ENCODE measurements around the gene DIP2B. TPM values are rescaled to one million over a fixed set of nuclear protein-coding genes. Genes with fewer than 3 reads are reported as not detected.
A peak's percentile ranks its signal among the peaks of the same experiment; 100 is the strongest.
"Not testable (repeated sequence)": the region's sequence is repeated elsewhere in the genome, so short reads cannot be mapped to it uniquely, and the experiment has no call there.

The DIP2B gene
- total RNA-seq, 1 donor from 2014 or later: 32.3 TPM

GRCh38 chr12:50482571-50482970, 22.2 kb upstream of the DIP2B start:
- no peak overlapping the region for H3K4me3 Mint-ChIP-seq
- ATAC-seq (ENCODE audit: low read depth) (no peak), DNase-seq (no peak)
- ChIA-PET POLR2A (no interaction called here), CTCF (no interaction called here)
- no peaks in the 10 kb centered on the region for H3K9me3 Mint-ChIP-seq
- intact Hi-C loops (cut with micrococcal nuclease): no loop called here
- H3K36me3 Mint-ChIP-seq (ENCODE audit: low read depth): peaks cover 9% of the 10 kb centered on the region
- TF ChIP-seq CTCF (IDR thresholded peaks at IDR 0.05): no peak
- H3K27ac Mint-ChIP-seq: no peak overlapping the region
- H3K27me3 Mint-ChIP-seq: no peaks in the 10 kb centered on the region
- H3K4me1 Mint-ChIP-seq: no peaks in the 10 kb centered on the region

GRCh38 chr12:50483488-50483887, 21.3 kb upstream of the DIP2B start:
- ATAC-seq (ENCODE audit: low read depth) (no peak), DNase-seq (no peak)
- H3K4me3 Mint-ChIP-seq: no peak overlapping the region
- no peak for TF ChIP-seq CTCF (IDR thresholded peaks at IDR 0.05)
- H3K27me3 Mint-ChIP-seq: no peaks in the 10 kb centered on the region
- no peaks in the 10 kb centered on the region for H3K4me1 Mint-ChIP-seq
- H3K9me3 Mint-ChIP-seq: no peaks in the 10 kb centered on the region
- intact Hi-C loops (cut with micrococcal nuclease): no loop called here
- H3K36me3 Mint-ChIP-seq (ENCODE audit: low read depth): peaks cover 3% of the 10 kb centered on the region
- ChIA-PET POLR2A (interaction anchor here (0.6 kb wide), 1 partner anchor 21 kb away, joined by 3 read pairs; the partner anchor contains the start of gene DIP2B), CTCF (no interaction called here)
- no peak overlapping the region for H3K27ac Mint-ChIP-seq

GRCh38 chr12:50488801-50489200, 16.0 kb upstream of the DIP2B start:
- H3K4me3 Mint-ChIP-seq: no peak overlapping the region
- DNase-seq (no peak), ATAC-seq (ENCODE audit: low read depth) (no peak)
- intact Hi-C loops (cut with micrococcal nuclease): no loop called here
- peaks cover 14% of the 10 kb centered on the region for H3K9me3 Mint-ChIP-seq
- ChIA-PET POLR2A (no interaction called here), CTCF (no interaction called here)
- H3K4me1 Mint-ChIP-seq: no peaks in the 10 kb centered on the region
- H3K36me3 Mint-ChIP-seq (ENCODE audit: low read depth): peaks cover 3% of the 10 kb centered on the region
- H3K27ac Mint-ChIP-seq: no peak overlapping the region
- no peaks in the 10 kb centered on the region for H3K27me3 Mint-ChIP-seq
- no peak for TF ChIP-seq CTCF (IDR thresholded peaks at IDR 0.05)

GRCh38 chr12:50498119-50498518, 6.7 kb upstream of the DIP2B start:
- H3K4me1 Mint-ChIP-seq; intact Hi-C loops (cut with micrococcal nuclease); H3K4me3 Mint-ChIP-seq; H3K27ac Mint-ChIP-seq; DNase-seq; CTCF ChIA-PET; H3K27me3 Mint-ChIP-seq; ATAC-seq (ENCODE audit: low read depth): not testable (repeated sequence)
- H3K9me3 Mint-ChIP-seq: peaks cover 38% of the 10 kb centered on the region
- H3K36me3 Mint-ChIP-seq (ENCODE audit: low read depth): peaks cover 18% of the 10 kb centered on the region
- POLR2A ChIA-PET: interaction anchor here (0.6 to 0.7 kb wide), 2 partner anchors 132 to 147 kb away, joined by 5 read pairs; no protein-coding TSS in a partner anchor

- ATAC-seq (ENCODE audit: low read depth): peak; percentile 29
- Mint-ChIP-seq H3K4me1 (peaks cover 57% of the 10 kb centered on the region), H3K27ac (peak overlapping the region; percentile 95), H3K9me3 (no peaks in the 10 kb centered on the region), H3K36me3 (ENCODE audit: low read depth) (peaks cover 7% of the 10 kb centered on the region), H3K4me3 (peak overlapping the region; percentile 95), H3K27me3 (no peaks in the 10 kb centered on the region)
- TF ChIP-seq CTCF (IDR thresholded peaks at IDR 0.05): no peak
- intact Hi-C loops (cut with micrococcal nuclease): loop anchor here (1.0 to 5.0 kb wide), 4 partner anchors 11 to 259 kb away; no protein-coding TSS in a partner anchor
- no peak for DNase-seq
- POLR2A ChIA-PET: interaction anchor here (0.6 to 2.4 kb wide), 8 partner anchors 9 to 258 kb away, joined by 3 to 35 read pairs (median 8); partner anchors contain the start of gene ATF1
- CTCF ChIA-PET: interaction anchor here (0.6 to 5.1 kb wide), 12 partner anchors 11 to 141 kb away, joined by 3 to 118 read pairs (median 4); no protein-coding TSS in a partner anchor
Observed at GRCh38 chr12:50505675-50506530, 1.1 kb downstream of the DIP2B start.

Measured in activated B cell treated with CpG ODN at 0.5 μM for 24 hours (primary cell).